Upper lobe of left lung (tissue), 4 donors: ENCODE measurements around the gene ATP6V1C2.

ENCODE experiments used
- EP300 ChIP-seq, 4 donors: sonication (generic); formaldehyde crosslinking; IDR thresholded peaks; one replicate each; pipeline ENCODE4 v1.5.1; 2017; ENCODE audit warnings: antibody characterized with exemption in 4 of 4, control low read depth in 2 of 4
- TF ChIP-seq, protein P1 (sequence below), 6 experiments: fragments of 450-650 bp in 4 of 6; fragments of 200-600 bp in 2 of 6; sonication (generic) in 2 of 6; IDR thresholded peaks; one replicate each; pipeline ENCODE4 v1.5.1; 2016 to 2019; ENCODE audit warnings: antibody characterized with exemption in 6 of 6

DNA sequence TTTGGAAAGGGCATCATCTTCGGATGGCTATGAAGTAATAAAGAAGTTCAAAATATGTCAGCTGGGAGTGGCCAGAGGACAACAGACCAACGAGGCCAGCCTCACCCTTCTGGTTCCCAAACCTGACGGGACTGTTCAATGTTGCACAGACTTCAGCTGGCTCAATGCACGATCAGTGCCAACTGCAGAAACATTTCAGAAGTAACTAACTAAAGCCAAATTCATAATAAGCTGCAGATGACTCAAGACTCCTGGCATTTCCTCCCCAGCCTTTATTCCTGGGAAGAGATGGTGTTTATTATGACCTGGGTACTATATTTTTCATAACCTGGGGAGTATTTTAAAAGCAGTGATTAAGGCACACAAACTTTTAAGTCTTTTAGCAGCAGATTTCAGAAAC is 3.8 kb upstream of the ATP6V1C2 start:
- TF ChIP-seq EP300 (IDR thresholded peaks at IDR 0.05) = no peak
- TF ChIP-seq, protein P1, sequence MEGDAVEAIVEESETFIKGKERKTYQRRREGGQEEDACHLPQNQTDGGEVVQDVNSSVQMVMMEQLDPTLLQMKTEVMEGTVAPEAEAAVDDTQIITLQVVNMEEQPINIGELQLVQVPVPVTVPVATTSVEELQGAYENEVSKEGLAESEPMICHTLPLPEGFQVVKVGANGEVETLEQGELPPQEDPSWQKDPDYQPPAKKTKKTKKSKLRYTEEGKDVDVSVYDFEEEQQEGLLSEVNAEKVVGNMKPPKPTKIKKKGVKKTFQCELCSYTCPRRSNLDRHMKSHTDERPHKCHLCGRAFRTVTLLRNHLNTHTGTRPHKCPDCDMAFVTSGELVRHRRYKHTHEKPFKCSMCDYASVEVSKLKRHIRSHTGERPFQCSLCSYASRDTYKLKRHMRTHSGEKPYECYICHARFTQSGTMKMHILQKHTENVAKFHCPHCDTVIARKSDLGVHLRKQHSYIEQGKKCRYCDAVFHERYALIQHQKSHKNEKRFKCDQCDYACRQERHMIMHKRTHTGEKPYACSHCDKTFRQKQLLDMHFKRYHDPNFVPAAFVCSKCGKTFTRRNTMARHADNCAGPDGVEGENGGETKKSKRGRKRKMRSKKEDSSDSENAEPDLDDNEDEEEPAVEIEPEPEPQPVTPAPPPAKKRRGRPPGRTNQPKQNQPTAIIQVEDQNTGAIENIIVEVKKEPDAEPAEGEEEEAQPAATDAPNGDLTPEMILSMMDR (IDR thresholded peaks at IDR 0.05) = no peak
